Ascending aorta (tissue), 2 donors: ENCODE measurements around the gene APOBEC3F. TPM values are rescaled to one million over a fixed set of nuclear protein-coding genes. Genes with fewer than 3 reads are reported as not detected.
A peak's percentile ranks its signal among the peaks of the same experiment; 100 is the strongest.
"Not testable (repeated sequence)": the region's sequence is repeated elsewhere in the genome, so short reads cannot be mapped to it uniquely, and the experiment has no call there.

Experiments
- DNase-seq, 2 donors: peaks; one replicate each; pipeline ENCODE4 v3.0.0-alpha.2; 2019; ENCODE audit warnings: low spot score in 2 of 2
- H3K27ac ChIP-seq, 2 donors: fragments of 200-600 bp; sonication (generic); one replicate each; pipeline ENCODE4 v1.5.1; 2016 to 2017; ENCODE audit warnings: mild to moderate bottlenecking in 1 of 2
- H3K27me3 ChIP-seq: fragments of 200-600 bp; sonication (generic); one replicate; pipeline ENCODE4 v1.5.1; 2017
- H3K36me3 ChIP-seq, 2 donors: fragments of 200-600 bp; sonication (generic); one replicate each; pipeline ENCODE4 v1.5.1; 2016
- H3K4me1 ChIP-seq, 2 donors: fragments of 200-600 bp; sonication (generic); one replicate each; pipeline ENCODE4 v1.5.1; 2016 to 2017; ENCODE audit warnings: mild to moderate bottlenecking in 1 of 2
- H3K4me3 ChIP-seq, 2 donors: fragments of 200-600 bp; sonication (generic); one replicate each; pipeline ENCODE4 v1.5.1; 2016 to 2017; ENCODE audit warnings: mild to moderate bottlenecking in 1 of 2
- H3K9me3 ChIP-seq, 2 donors: fragments of 200-600 bp; sonication (generic); one replicate each; pipeline ENCODE4 v1.5.1; 2016
- CTCF ChIP-seq, 3 experiments: fragments of 200-600 bp in 2 of 3; fragments of 450-650 bp in 1 of 3; sonication (generic) in 2 of 3; IDR thresholded peaks; one replicate each; pipeline ENCODE4 v1.5.1; 2016 to 2019; ENCODE audit warnings: antibody characterized with exemption in 3 of 3, mild to moderate bottlenecking in 1 of 3, moderate library complexity in 1 of 3
- intact Hi-C: fragments of 100-400 bp; cut with DNase I; formaldehyde crosslinking; loops from one replicate; pipeline ENCODE4 v1.15.1; 2023
- total RNA-seq: library from RNA; depleted of rRNA; stranded (reverse); fragments of >200 nt; gene quantifications from one replicate; pipeline ENCODE4 v1.1.0, GENCODE V29; 2016

APOBEC3F gene
- total RNA-seq, 1 donor from 2014 or later, result 0.11 TPM

GRCh38 chr22:39039306-39040126 is 1.1 kb upstream of the APOBEC3F start:
- intact Hi-C loops, result no loop called here

DNA sequence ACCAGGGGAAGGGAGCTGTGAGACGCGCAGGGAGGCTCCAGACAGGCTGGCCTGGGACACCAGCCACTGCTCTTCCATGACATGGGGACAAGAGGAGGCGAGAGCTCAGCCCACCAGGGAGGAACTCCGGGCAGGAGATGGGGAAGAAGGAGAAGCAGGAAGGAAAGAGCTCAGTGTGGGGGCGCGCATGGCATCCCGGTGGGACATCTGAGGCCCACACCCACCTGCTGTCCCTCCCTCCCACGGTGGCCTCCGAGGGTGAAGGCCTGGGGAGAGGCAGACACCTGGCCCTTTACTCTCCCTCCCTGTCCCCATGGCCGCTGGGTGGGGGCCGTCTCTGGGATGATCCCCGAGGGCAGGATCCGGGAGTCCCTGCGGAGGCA is 518 bp upstream of the APOBEC3F start:
- H3K36me3 ChIP-seq, DNase-seq, H3K9me3 ChIP-seq, intact Hi-C loops, H3K4me1 ChIP-seq, H3K27me3 ChIP-seq: not testable (repeated sequence)
- Histone ChIP-seq H3K4me3 (peak overlapping the region; percentile 61 to 66), H3K27ac (peak overlapping the region; percentile 68 to 73)

More at GRCh38 chr22:39039306-39040126, 1.1 kb upstream of the APOBEC3F start:
- Histone ChIP-seq H3K27me3 (no peaks in the 10 kb centered on the region), H3K4me1 (peaks cover 0 to 10% of the 10 kb centered on the region in 2 donors), H3K36me3 (peaks cover 4 to 5% of the 10 kb centered on the region in 2 donors), H3K4me3 (no peak overlapping the region), H3K27ac (peak overlapping the region; percentile 68 to 73), H3K9me3 (no peaks in the 10 kb centered on the region)
- TF ChIP-seq CTCF (IDR thresholded peaks at IDR 0.05), result no peak
- no peak for DNase-seq

DNA sequence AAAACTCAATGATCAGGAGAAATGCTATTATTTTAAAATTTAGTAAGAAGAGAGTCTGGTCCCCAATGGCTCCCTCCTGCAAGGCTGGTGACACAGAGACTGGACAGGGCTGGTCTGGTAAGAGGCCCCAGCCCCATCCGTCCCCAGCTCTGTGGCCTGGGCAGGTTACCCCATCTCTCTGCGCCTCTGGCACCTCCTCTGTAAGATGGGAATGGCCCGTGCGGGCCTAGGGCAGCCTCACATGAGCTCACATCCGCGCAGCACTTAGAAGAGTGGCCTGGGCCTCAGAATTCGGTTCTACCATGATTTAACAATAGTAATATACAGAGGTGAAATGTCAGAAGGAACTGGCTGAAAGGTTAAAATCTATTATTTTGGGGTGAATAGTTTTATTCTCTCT is 1.2 kb downstream of the APOBEC3F start:
- TF ChIP-seq CTCF (IDR thresholded peaks at IDR 0.05), result no peak
- no peaks in the 10 kb centered on the region for H3K27me3 ChIP-seq
- intact Hi-C loops, result no loop called here
- H3K4me3 ChIP-seq, result peak overlapping the region in 1 of 2 donors; percentile 66
- H3K36me3 ChIP-seq, result peaks cover 4 to 5% of the 10 kb centered on the region in 2 donors
- no peak overlapping the region for H3K27ac ChIP-seq
- no peak for DNase-seq
- no peaks in the 10 kb centered on the region for H3K9me3 ChIP-seq
- H3K4me1 ChIP-seq, result peaks cover 0 to 10% of the 10 kb centered on the region in 2 donors

- H3K36me3 ChIP-seq, H3K27ac ChIP-seq, H3K4me3 ChIP-seq, H3K4me1 ChIP-seq, intact Hi-C loops, DNase-seq, H3K27me3 ChIP-seq, H3K9me3 ChIP-seq: not testable (repeated sequence)
These were observed 2.4 kb downstream of the APOBEC3F start for GRCh38 chr22:39043063-39043462.

GRCh38 chr22:39045136-39045535 is 4.5 kb downstream of the APOBEC3F start:
- H3K27ac ChIP-seq, DNase-seq, intact Hi-C loops, H3K27me3 ChIP-seq, H3K4me3 ChIP-seq, H3K36me3 ChIP-seq, H3K9me3 ChIP-seq, H3K4me1 ChIP-seq: not testable (repeated sequence)

DNA sequence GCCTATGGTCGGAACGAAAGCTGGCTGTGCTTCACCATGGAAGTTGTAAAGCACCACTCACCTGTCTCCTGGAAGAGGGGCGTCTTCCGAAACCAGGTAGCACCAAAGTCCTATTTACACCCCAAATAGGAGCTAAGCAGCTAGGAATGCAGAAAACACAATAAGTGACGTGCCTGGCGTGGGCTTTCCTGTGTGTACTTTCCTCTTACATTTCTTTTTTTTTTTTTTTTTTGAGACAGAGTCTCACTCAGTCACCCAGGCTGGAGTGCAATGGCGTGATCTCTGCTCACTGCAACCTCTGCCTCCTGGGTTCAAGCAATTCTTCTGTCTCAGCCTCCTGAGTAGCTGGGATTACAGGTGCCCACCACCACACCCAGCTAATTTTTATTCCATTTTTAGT is 8.8 kb downstream of the APOBEC3F start:
- H3K27me3 ChIP-seq, H3K4me1 ChIP-seq, H3K9me3 ChIP-seq, H3K36me3 ChIP-seq, H3K4me3 ChIP-seq, H3K27ac ChIP-seq, intact Hi-C loops, DNase-seq: not testable (repeated sequence)

DNA sequence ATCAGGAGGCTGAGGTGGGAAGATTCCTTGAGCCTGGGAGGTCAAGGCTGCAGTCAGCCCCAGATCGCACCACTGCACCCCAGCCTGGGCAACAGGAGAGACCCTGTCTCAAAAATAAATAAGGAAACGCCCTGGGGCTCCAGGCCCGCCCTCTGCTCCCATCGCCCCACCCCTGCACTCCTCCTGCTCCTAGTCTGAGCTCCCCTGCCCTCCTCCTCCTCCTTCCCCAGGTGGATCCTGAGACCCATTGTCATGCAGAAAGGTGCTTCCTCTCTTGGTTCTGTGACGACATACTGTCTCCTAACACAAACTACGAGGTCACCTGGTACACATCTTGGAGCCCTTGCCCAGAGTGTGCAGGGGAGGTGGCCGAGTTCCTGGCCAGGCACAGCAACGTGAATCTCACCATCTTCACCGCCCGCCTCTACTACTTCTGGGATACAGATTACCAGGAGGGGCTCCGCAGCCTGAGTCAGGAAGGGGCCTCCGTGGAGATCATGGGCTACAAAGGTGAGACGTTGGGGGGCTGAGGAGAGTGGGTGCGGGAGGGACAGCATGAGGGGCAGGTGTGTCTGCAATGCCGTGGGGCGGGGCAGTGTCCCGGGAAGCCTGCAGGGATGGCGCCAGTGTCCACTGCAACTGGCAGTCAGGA is 11.3 kb downstream of the APOBEC3F start:
- H3K4me3 ChIP-seq, H3K27me3 ChIP-seq, DNase-seq, intact Hi-C loops, H3K4me1 ChIP-seq, H3K9me3 ChIP-seq, H3K27ac ChIP-seq, H3K36me3 ChIP-seq: not testable (repeated sequence)

- Histone ChIP-seq H3K9me3 (no peaks in the 10 kb centered on the region), H3K27ac (no peak overlapping the region), H3K4me1 (no peaks in the 10 kb centered on the region), H3K36me3 (no peaks in the 10 kb centered on the region), H3K4me3 (no peak overlapping the region), H3K27me3 (no peaks in the 10 kb centered on the region)
- DNase-seq, result no peak
- intact Hi-C loops, result no loop called here
- no peak for TF ChIP-seq CTCF (IDR thresholded peaks at IDR 0.05)
These were observed 15.0 kb downstream of the APOBEC3F start for GRCh38 chr22:39055658-39056057.

DNA sequence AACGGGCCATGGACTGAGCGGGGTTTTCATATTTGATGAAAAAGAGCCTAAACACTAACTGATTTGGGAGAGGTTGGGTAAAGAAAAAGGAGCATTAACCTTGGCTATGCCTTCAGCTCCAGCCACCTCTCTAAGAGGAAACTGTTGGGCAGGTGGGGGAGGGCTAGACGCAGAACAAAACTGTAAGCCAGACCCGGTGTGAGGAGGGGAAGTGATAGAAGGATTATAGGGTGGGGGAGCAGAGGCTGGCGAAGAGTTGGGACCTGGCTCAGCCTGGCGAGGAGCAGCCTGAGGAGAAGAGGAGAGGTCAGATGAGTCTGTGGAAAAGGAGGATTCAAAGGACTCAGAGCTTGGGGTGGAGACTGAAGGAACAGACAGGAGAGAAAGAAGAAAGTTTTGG is 20.6 kb downstream of the APOBEC3F start:
- H3K36me3 ChIP-seq, H3K9me3 ChIP-seq, H3K4me3 ChIP-seq, DNase-seq, H3K4me1 ChIP-seq, H3K27me3 ChIP-seq, H3K27ac ChIP-seq, intact Hi-C loops: not testable (repeated sequence)

GRCh38 chr22:39061951-39062350 is 21.3 kb downstream of the APOBEC3F start:
- H3K4me3 ChIP-seq, H3K4me1 ChIP-seq, H3K36me3 ChIP-seq, intact Hi-C loops, H3K27ac ChIP-seq, H3K9me3 ChIP-seq, H3K27me3 ChIP-seq, DNase-seq: not testable (repeated sequence)

- H3K36me3 ChIP-seq, H3K27ac ChIP-seq, intact Hi-C loops, H3K4me3 ChIP-seq, DNase-seq, H3K9me3 ChIP-seq, H3K27me3 ChIP-seq, H3K4me1 ChIP-seq: not testable (repeated sequence)
These were observed 23.2 kb downstream of the APOBEC3F start for GRCh38 chr22:39063904-39064303.
